ENCODE data around the gene CCND1.

CCND1 gene

GRCh38 chr11:69641681-69642548 is 959 bp downstream of the CCND1 start:
- DNase-seq (ENCODE audit: low read depth in 2 of 2): no peak

DNA sequence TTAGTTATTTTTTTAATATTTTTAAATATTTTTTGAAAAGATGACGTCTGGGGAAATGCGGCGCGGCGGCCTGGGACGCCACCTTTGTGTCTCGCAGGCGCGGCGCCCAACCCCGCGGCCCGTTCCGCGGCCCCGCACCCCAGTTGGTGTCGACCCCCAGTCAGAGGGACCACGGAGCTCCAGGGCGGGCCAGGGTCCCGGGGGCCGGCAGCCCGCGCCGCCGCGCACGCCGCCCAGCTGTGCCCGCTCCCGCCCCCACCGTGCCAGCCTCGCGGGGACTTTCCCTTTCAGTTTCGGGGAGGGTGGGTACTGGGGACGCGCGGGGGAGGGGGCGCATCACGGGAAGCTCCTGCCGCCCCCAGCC is 1.6 kb downstream of the CCND1 start:
- peak in 1 of 2 donors; percentile 28 for DNase-seq (ENCODE audit: low read depth in 2 of 2)

- peak; percentile 67 to 69 for DNase-seq (ENCODE audit: low read depth in 2 of 2)
These were observed 2.1 kb downstream of the CCND1 start for GRCh38 chr11:69642913-69643632.

DNA sequence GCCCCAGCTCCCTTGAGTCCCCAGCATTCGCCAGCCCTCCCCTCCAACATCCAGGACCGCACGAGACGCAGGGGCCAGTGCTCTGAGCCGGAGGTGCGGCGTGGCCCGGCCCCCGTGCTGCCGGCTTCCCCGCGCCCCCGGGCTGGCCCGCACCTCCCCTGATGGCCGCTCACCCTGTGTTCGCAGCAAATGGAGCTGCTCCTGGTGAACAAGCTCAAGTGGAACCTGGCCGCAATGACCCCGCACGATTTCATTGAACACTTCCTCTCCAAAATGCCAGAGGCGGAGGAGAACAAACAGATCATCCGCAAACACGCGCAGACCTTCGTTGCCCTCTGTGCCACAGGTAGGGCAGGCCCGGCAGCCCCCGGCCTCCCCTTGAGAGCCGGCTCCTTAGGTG is 2.7 kb downstream of the CCND1 start:
- DNase-seq (ENCODE audit: low read depth in 2 of 2): no peak

DNA sequence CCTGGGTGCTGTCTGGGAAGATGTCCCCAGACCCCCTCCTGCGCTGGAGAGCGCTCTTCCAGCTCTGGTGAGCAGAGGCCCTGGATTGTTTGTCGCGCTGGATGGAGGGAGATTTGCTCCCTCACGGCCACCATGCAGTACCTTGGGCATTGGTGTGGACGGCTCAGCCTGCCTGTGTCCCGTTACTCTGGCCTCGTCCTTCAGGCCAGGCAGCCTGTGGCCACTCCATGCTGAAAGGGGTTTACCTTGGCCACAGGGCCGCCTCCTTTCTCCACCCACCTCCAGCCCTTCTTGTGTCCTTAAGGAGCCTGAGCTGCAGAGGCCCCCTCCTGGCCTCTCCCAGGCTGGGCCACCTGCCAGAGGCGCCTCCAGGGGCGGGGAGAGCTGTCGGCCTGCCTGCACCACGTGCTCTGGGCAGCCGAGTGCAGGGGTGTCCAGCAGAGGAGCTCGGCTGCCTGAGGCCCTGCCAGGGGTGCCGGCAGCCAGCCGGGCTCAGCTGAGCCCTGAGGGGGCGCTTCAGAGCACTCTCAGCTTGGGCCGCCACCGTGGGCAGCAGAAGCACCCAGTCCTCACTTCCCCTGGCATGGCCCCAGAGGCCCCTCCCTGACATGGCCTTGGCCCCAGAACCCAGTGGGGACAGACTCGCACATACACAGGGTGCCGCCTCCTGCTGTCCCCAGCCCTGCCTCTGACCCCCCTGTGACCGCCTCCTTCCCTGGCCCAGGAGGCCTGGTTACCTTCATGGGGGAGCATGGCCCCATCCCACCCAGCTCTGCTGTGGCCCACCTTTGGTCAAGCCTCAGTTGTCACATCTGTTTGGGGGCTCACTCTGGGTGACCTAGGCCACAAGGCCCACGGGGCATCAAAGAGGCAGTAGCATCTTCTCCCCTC is 3.4 kb downstream of the CCND1 start:
- DNase-seq (ENCODE audit: low read depth in 2 of 2): no peak

- DNase-seq (ENCODE audit: low read depth in 2 of 2): no peak
These were observed 4.2 kb downstream of the CCND1 start for GRCh38 chr11:69644962-69645675.

DNA sequence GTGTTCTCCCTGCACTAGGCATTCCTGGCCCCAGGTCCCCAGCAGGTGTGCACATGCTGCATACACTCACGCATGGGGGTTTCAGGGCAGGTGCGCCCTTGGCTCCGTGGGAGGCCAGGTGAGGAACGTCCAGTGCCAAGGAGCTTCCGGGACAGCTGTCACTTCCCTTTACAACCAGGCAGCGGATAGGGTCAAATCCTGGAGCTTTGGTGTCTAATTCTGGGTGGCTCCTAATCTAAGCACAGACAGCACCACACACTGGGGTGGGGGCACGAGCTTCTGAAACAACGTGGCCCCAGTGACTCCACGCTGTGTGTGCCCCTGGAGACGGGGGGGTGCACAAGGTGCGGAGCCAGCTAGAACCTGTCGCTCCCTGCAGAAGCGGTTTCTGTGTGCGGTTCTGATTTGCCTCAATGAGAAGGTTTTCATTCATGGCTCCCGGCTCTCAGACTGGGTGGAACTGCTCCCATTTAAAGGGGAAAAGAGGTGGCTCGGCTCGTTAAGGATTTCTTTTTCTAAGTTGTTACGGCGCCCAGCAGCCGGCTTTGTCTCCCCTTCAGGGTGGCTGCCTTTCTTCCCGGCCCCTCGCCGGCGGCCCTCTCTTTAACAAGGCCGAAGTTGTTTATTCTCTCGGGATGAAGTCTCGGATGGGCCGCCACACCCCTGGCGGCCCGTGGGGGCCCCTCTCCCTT is 5.0 kb downstream of the CCND1 start:
- DNase-seq (ENCODE audit: low read depth in 2 of 2): no peak

DNA sequence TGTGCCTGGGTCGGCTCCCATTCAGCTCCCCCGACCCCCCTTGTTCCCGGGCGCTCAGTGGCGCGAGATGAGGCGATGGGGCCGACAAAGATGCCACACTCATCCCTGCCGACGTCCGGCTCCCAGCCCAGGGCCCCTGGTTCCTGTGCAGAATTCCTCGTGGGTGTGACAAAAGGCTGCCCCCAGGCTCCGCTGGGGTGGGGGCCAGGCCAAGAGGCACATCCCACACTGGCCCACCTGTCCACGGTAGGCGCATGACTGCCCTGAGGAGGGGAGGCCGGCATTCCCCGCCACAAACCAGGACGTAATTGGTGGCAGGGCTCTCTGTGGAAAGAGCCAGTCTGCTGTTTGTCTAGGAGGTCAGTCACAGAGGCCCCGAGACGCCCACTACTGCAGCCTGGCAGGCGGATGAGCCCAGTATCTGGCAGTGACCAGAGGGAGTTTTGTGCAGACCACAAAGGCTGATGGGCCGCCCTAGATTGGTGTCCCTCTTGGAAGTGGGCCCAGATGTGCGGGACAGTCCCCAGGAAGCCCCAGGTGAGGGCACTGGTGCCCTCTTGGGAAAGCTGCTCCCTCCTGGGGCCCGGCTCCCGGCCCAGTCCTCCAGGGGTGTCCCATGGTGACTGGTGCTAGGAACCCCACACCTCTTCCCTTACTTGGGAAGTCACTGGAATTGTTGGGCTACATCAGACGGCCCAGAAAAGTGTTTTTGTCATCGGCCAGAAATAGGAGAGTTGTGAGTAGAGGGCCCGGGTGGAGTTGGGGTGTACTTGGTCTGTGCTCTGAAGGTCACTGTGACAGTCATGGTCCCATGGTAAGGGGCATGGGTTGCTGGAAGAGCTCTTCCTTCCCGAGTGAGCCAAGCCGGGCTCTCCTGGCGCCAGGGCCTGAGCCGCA is 5.8 kb downstream of the CCND1 start:
- no peak for DNase-seq (ENCODE audit: low read depth in 2 of 2)

- no peak for DNase-seq (ENCODE audit: low read depth in 2 of 2)
These were observed 6.4 kb downstream of the CCND1 start for GRCh38 chr11:69647390-69647748.

- no peak for DNase-seq (ENCODE audit: low read depth in 2 of 2)
These were observed 7.0 kb downstream of the CCND1 start for GRCh38 chr11:69647761-69648497.

DNA sequence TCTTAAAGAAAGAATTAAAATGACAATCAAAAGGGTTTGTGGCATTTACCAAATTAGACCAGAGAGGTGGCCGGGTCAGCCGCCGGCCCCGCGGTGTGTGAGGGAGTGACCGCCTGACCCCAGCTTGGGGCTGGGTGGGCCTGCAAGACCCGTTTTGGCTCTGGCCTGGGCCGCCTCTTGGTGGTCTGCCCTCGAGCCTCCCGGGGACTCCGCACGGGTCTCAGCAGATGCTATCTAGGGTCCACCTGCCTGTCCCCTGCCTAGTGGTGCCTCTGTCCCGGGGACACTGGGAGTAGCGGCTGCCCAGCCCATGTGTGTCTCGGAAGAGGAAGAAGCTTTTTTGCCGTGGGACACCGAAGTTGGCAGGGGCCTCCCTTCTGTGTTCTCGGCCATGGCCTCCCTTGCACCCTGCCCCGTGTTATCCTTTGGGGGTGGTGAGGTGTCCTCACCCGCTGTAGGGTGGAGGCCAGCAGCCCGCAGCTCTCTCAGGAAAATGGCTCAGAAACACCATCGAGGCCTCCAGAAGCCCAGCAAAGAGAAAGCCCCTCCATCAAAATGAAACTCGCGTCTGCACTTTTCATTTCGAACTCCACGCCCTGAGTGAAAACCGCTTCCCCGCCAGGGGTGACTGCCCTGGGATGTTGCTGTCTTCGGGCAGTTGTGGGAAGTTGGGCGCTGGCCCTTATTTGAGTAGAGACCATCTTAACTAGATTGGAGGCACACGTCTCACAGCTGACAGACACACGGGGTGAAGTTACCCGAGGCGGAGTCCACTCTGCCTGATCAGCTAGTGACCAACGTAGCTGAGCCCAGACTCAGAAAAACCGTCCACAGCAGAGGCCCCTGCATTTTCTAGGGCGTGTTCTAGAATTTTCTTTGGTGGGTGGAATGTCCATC is 8.0 kb downstream of the CCND1 start:
- no peak for DNase-seq (ENCODE audit: low read depth in 2 of 2)

GRCh38 chr11:69649576-69649900 is 8.6 kb downstream of the CCND1 start:
- DNase-seq (ENCODE audit: low read depth in 2 of 2): no peak

DNA sequence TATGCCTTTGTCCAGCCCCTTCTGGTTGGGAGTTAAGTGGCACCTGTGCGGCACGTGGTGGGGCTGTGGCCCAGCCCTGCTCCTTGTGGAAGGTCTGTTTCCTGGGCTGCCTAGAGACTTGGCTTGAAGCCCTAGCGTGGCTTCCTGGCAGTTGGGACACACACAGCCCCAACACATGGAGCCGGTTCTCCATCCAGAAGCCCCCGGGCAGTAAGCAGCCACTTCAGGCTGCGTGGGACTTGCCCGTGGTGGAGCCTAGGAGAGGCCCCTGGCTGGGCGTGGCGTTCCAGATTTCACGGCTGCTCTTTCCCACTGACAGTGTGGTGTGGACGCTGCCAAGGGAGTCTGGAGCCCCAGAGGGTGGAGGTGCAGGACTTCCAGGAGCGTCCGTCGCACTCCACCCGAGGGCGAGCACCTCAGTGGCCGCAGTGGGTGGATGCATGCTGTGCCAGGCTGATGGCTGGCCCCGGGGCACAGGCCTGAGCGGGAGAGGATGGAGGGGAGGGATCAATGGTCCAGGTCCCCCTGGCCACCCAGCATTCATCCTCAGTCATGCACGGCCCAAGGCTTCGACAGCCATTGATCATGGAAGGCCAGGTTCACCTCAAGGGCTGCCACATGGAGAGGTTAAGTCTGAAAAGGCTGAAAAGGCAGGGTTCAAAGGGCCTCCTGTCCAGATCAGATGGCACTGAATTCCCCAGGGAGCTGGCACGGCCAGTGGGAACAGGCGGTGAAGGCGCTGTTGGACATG is 9.3 kb downstream of the CCND1 start:
- DNase-seq (ENCODE audit: low read depth in 2 of 2): no peak

DNA sequence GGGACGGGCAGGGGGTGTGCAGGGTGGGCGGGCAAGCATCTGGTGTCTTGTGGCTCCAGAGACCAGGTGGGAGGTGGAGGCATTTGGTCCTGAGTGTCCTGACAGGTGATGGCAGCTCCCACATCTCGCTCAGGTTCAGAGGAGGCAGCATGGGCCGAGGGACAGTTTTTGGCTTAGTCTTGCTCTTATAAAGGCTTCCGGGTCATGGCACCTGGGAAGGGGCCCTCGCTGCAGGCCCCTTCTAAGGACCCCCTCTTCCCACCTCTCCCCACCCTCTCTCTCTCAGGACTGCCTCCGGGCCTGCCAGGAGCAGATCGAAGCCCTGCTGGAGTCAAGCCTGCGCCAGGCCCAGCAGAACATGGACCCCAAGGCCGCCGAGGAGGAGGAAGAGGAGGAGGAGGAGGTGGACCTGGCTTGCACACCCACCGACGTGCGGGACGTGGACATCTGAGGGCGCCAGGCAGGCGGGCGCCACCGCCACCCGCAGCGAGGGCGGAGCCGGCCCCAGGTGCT is 9.9 kb downstream of the CCND1 start:
- no peak for DNase-seq (ENCODE audit: low read depth in 2 of 2)

- no peak for DNase-seq (ENCODE audit: low read depth in 2 of 2)
These were observed 11.1 kb downstream of the CCND1 start for GRCh38 chr11:69651834-69652620.

DNA sequence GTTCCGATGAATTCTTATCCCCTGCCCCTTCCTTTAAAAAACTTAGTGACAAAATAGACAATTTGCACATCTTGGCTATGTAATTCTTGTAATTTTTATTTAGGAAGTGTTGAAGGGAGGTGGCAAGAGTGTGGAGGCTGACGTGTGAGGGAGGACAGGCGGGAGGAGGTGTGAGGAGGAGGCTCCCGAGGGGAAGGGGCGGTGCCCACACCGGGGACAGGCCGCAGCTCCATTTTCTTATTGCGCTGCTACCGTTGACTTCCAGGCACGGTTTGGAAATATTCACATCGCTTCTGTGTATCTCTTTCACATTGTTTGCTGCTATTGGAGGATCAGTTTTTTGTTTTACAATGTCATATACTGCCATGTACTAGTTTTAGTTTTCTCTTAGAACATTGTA is 12.0 kb downstream of the CCND1 start:
- no peak for DNase-seq (ENCODE audit: low read depth in 2 of 2)
